ENCODE data around the gene SIX3. TPM values are rescaled to one million over a fixed set of nuclear protein-coding genes. Genes with fewer than 3 reads are reported as not detected.

The SIX3 gene
- total and polyA plus RNA-seq, 2 of the 4 experiments (the other 2 are of a cell fraction) = not detected

Small RNA genes lying within 50 kb of the gene (microRNA-seq; reads per million reads assigned to microRNA genes)
- gene RF02246 (ENCODE audit: insufficient read depth, insufficient read length) (not detected), gene RF02247 (ENCODE audit: insufficient read depth, insufficient read length) (not detected), gene RF02248 (ENCODE audit: insufficient read depth, insufficient read length) (not detected), gene RF02250 (ENCODE audit: insufficient read depth, insufficient read length) (not detected), gene RF02251 (ENCODE audit: insufficient read depth, insufficient read length) (not detected), gene RF02252 (ENCODE audit: insufficient read depth, insufficient read length) (not detected)

Small RNA genes lying within 50 kb of the gene (small RNA-seq; reads per million reads assigned to genes)
- gene RF02246 = 0 reads per million in 5 experiments
- 0 reads per million in 5 experiments for gene RF02247
- gene RF02248 = 0 reads per million in 5 experiments
- gene RF02250 = 0 reads per million in 5 experiments
- 0 reads per million in 5 experiments for gene RF02251
- 0 reads per million in 5 experiments for gene RF02252

Other genes with a start within 250 kb of the SIX3 start
- not detected in 2 replicates for gene SIX2, start 67.8 kb downstream of the SIX3 start, total RNA-seq (2012; rRNA removed)
- not detected in 2 replicates for gene SIX2, start 67.8 kb downstream of the SIX3 start, polyA plus RNA-seq (2012; rRNA removed)